ENCODE results near the gene INPP5F.

The INPP5F gene

GRCh38 chr10:119723624-119724023 lies 2.2 kb upstream of the INPP5F start:
- H3K27me3 ChIP-seq (ENCODE audit: insufficient read depth, low read depth), result no peaks in the 10 kb centered on the region
- peaks cover 33% of the 10 kb centered on the region for H3K4me1 ChIP-seq (ENCODE audit: low read depth, poor library complexity, severe bottlenecking)
- no peak overlapping the region for H3K4me3 ChIP-seq (IDR thresholded peaks at IDR 0.05; ENCODE audit: insufficient read depth, low read depth, low read length)
- H3K4me2 ChIP-seq, result no peak overlapping the region
- no peak overlapping the region for H3K27ac ChIP-seq
- no peak overlapping the region for H3K9ac ChIP-seq
- H3K36me3 ChIP-seq (ENCODE audit: insufficient read depth), result no peaks in the 10 kb centered on the region
- H2AFZ ChIP-seq (ENCODE audit: low read depth), result no peak overlapping the region
- H4K20me1 ChIP-seq (ENCODE audit: insufficient read depth), result no peaks in the 10 kb centered on the region
- TF ChIP-seq CTCF (conservative IDR thresholded peaks at IDR 0.05; ENCODE audit: low read depth, low read length), result no peak
- peaks cover 14% of the 10 kb centered on the region; the same call in 1 of the 2 replicates for H3K79me2 ChIP-seq (ENCODE audit: insufficient read depth, low read depth)

- H3K27ac ChIP-seq, result peak overlapping the region; percentile 68
- H2AFZ ChIP-seq (ENCODE audit: low read depth), result peak overlapping the region; percentile 91
Measured at GRCh38 chr10:119724593-119725516, 995 bp upstream of the INPP5F start.

GRCh38 chr10:119725517-119725827 lies 378 bp upstream of the INPP5F start:
- peak overlapping the region; percentile 82 for H3K9ac ChIP-seq
- H3K4me1 ChIP-seq (ENCODE audit: low read depth, poor library complexity, severe bottlenecking), result peaks cover 46% of the 10 kb centered on the region
- H4K20me1 ChIP-seq (ENCODE audit: insufficient read depth), result no peaks in the 10 kb centered on the region
- H3K4me3 ChIP-seq (IDR thresholded peaks at IDR 0.05; ENCODE audit: insufficient read depth, low read depth, low read length), result no peak overlapping the region
- peak overlapping the region; percentile 91 for H2AFZ ChIP-seq (ENCODE audit: low read depth)
- peak overlapping the region; percentile 68 for H3K27ac ChIP-seq
- H3K79me2 ChIP-seq (ENCODE audit: insufficient read depth, low read depth), result peaks cover 24% of the 10 kb centered on the region; the same call in 1 of the 2 replicates
- H3K4me2 ChIP-seq, result peak overlapping the region; percentile 95
- no peak for TF ChIP-seq CTCF (conservative IDR thresholded peaks at IDR 0.05; ENCODE audit: low read depth, low read length)
- no peaks in the 10 kb centered on the region for H3K36me3 ChIP-seq (ENCODE audit: insufficient read depth)
- H3K27me3 ChIP-seq (ENCODE audit: insufficient read depth, low read depth), result no peaks in the 10 kb centered on the region

More at GRCh38 chr10:119724593-119725516, 995 bp upstream of the INPP5F start:
- H3K4me2 ChIP-seq, result peak overlapping the region; percentile 95
- TF ChIP-seq CTCF (conservative IDR thresholded peaks at IDR 0.05; ENCODE audit: low read depth, low read length), result no peak
- H3K9ac ChIP-seq, result peak overlapping the region; percentile 82
- H3K36me3 ChIP-seq (ENCODE audit: insufficient read depth), result no peaks in the 10 kb centered on the region
- H3K27me3 ChIP-seq (ENCODE audit: insufficient read depth, low read depth), result no peaks in the 10 kb centered on the region
- H3K4me1 ChIP-seq (ENCODE audit: low read depth, poor library complexity, severe bottlenecking), result peaks cover 45% of the 10 kb centered on the region
- no peaks in the 10 kb centered on the region for H4K20me1 ChIP-seq (ENCODE audit: insufficient read depth)
- peaks cover 18% of the 10 kb centered on the region; the same call in 1 of the 2 replicates for H3K79me2 ChIP-seq (ENCODE audit: insufficient read depth, low read depth)
- no peak overlapping the region for H3K4me3 ChIP-seq (IDR thresholded peaks at IDR 0.05; ENCODE audit: insufficient read depth, low read depth, low read length)

- Histone ChIP-seq H3K4me1 (ENCODE audit: low read depth, poor library complexity, severe bottlenecking) (peaks cover 46% of the 10 kb centered on the region), H4K20me1 (ENCODE audit: insufficient read depth) (no peaks in the 10 kb centered on the region), H3K79me2 (ENCODE audit: insufficient read depth, low read depth) (peaks cover 24% of the 10 kb centered on the region; the same call in 1 of the 2 replicates), H3K4me3 (IDR thresholded peaks at IDR 0.05; ENCODE audit: insufficient read depth, low read depth, low read length) (no peak overlapping the region), H3K36me3 (ENCODE audit: insufficient read depth) (no peaks in the 10 kb centered on the region), H3K27ac (peak overlapping the region; percentile 43), H2AFZ (ENCODE audit: low read depth) (peak overlapping the region; percentile 76), H3K27me3 (ENCODE audit: insufficient read depth, low read depth) (no peaks in the 10 kb centered on the region), H3K9ac (peak overlapping the region; percentile 47; the same call in 1 of the 2 replicates), H3K4me2 (peak overlapping the region; percentile 94)
- no peak for TF ChIP-seq CTCF (conservative IDR thresholded peaks at IDR 0.05; ENCODE audit: low read depth, low read length)
Measured at GRCh38 chr10:119726676-119727261, 919 bp downstream of the INPP5F start.

Data from KMS-11 (cell line).